Esophagus squamous epithelium (tissue), 4 donors: ENCODE results near the gene KDF1.

Experiments
- CTCF ChIP-seq, 6 experiments: fragments of 450-650 bp in 4 of 6; fragments of 200-600 bp in 2 of 6; sonication (generic) in 2 of 6; IDR thresholded peaks; one replicate each; pipeline ENCODE4 v1.5.1; 2016 to 2019; ENCODE audit warnings: antibody characterized with exemption in 6 of 6, mild to moderate bottlenecking in 4 of 6, moderate library complexity in 4 of 6
- POLR2A ChIP-seq, 4 donors: fragments of 450-650 bp; IDR thresholded peaks; one replicate each; pipeline ENCODE4 v1.6.1; 2017; ENCODE audit warnings: antibody characterized with exemption in 4 of 4, mild to moderate bottlenecking in 4 of 4, moderate library complexity in 3 of 4

DNA sequence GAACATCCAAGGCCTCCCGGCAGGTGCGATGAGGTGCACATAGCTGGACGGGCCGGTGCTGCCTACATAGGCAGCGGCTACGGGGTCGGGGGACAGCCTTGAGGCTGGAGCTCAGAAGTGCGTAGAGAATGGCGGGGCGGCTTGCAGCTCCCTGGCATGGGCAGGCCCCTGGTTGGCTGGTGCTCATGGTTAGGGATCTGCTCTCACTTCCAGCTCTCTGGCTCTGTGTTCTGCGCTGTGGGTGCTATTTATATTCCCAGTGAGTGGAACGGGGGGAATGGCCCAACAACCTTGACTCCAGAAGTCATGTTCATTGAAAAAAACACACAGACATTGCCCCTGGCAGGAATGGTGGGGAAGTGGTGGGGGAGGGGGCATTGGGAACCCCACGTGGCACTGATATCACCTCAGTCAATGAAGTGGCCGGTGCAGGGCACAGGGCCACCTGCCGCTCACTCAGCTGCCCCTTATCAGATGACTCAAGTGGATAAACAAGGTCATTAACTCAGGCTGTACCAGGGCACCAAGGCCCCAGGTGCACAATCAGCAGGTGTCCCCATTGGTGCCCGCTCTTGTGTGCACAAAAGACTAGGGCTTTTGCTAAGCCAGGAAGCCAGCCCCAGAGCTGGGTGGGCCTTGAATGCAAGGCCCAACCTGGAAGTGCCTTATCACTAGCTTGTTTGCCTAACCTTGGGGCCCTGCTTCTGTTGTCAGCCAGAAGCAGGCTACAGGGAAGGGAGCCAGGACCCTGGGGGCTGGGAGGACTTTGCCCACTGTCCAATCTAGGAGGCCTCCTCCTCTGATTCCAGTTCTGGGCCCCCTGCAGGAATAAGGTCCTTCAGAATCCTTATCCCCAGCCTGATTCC is 46.3 kb downstream of the KDF1 start, which contains the start of gene NR0B2:
- TF ChIP-seq CTCF (IDR thresholded peaks at IDR 0.05), result no peak
- TF ChIP-seq POLR2A (IDR thresholded peaks at IDR 0.05), result no peak
